Neutrophil (primary cell): ENCODE data around the gene DGCR2.

ENCODE experiments used
- H3K27ac ChIP-seq: fragments of 200-600 bp; sonication (generic); 2 replicates; pipeline ENCODE4 v1.5.1; 2016; ENCODE audit warnings: mild to moderate bottlenecking, moderate library complexity
- H3K27me3 ChIP-seq: fragments of 200-600 bp; sonication (generic); 2 replicates; pipeline ENCODE4 v1.6.0; 2016; ENCODE audit warnings: mild to moderate bottlenecking
- H3K36me3 ChIP-seq: fragments of 200-600 bp; sonication (generic); 2 replicates; pipeline ENCODE4 v1.5.1; 2017
- H3K4me1 ChIP-seq, 2 experiments: fragments of 200-600 bp in 1 of 2; sonication (generic) in 1 of 2; 1 replicate in 1 of 2; 2 replicates in 1 of 2; pipeline versions ENCODE4 v1.5.1 to v1.6.1; 2013 to 2016; ENCODE audit warnings: low read depth in 1 of 2, low read length in 1 of 2, mild to moderate bottlenecking in 1 of 2, moderate library complexity in 1 of 2; ENCODE audit not compliant: control insufficient read depth in 1 of 2, insufficient read depth in 1 of 2
- H3K4me3 ChIP-seq, 2 experiments: fragments of 200-600 bp in 1 of 2; sonication (generic) in 1 of 2; 1 replicate in 1 of 2; 2 replicates in 1 of 2; pipeline ENCODE4 v1.5.1; 2013 to 2016; ENCODE audit warnings: low read depth in 1 of 2, low read length in 1 of 2, mild to moderate bottlenecking in 1 of 2, moderate library complexity in 1 of 2
- H3K9me3 ChIP-seq: fragments of 200-600 bp; sonication (generic); 2 replicates; pipeline ENCODE4 v1.5.1; 2016
- CTCF ChIP-seq: fragments of 200-600 bp; sonication (generic); IDR thresholded peaks from 2 replicates; pipeline ENCODE4 v1.5.1; 2016; ENCODE audit warnings: antibody characterized with exemption

The DGCR2 gene

GRCh38 chr22:19022755-19023154, 99.5 kb downstream of the DGCR2 start:
- no peak for TF ChIP-seq CTCF
- H3K4me1 ChIP-seq: no peaks in the 10 kb centered on the region
- no peak overlapping the region for H3K4me3 ChIP-seq
- no peaks in the 10 kb centered on the region for H3K9me3 ChIP-seq
- H3K36me3 ChIP-seq: no peaks in the 10 kb centered on the region
- H3K27ac ChIP-seq: no peak overlapping the region
- H3K27me3 ChIP-seq: peaks cover 52% of the 10 kb centered on the region

DNA sequence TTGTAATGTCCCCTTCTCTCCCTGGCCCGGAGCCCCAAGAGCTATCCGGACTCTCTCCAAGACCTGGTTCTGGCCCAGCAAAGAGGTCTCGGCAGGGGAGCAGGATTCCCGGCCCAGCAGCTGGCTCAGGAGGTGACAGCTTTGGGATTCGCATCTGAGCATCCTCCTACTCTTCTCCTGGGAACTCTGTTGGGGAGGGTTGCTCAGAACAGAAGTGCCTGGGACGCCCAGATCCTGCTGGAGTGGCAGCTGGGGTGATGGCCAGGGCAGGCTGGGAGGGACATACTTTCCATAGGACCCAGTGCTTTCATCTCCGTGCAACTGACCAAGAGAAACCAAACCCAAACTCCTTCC, 102.6 kb downstream of the DGCR2 start:
- no peak overlapping the region for H3K4me3 ChIP-seq
- H3K4me1 ChIP-seq: no peaks in the 10 kb centered on the region
- H3K9me3 ChIP-seq: no peaks in the 10 kb centered on the region
- TF ChIP-seq CTCF: no peak
- H3K36me3 ChIP-seq: no peaks in the 10 kb centered on the region
- peaks cover 43% of the 10 kb centered on the region for H3K27me3 ChIP-seq
- no peak overlapping the region for H3K27ac ChIP-seq

DNA sequence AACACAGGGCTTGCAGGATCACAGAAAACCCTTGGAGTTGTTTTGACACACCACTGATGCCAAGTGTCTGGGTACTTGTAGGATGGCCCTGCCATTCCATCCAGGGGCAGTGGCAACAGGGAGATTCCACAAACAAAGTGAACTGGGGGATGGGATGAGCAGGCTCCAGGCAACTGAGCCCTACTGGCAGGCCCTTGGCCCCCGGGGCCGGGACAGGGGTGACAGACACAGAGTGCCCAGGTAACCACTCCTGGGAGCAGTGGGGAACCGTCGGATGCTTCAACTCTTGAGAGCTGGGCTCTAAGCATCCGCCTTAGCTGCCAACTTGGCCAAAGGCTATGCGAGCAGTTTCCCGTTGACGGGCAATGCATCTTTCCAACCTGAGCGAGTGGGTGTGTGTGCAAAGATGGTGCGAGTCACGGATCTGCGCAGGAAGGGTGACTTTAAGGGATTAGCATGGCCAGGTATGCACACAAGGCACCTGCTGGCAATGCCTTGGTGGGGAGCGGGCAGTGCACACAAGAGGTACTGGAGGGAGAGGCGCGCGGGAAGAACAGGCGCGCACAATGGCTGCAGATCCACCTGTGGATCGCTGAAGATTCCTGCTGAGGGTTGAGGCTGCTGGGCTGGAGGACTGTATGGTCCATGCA, 103.1 kb downstream of the DGCR2 start:
- no peak overlapping the region for H3K27ac ChIP-seq
- no peak overlapping the region for H3K4me3 ChIP-seq
- no peaks in the 10 kb centered on the region for H3K4me1 ChIP-seq
- H3K36me3 ChIP-seq: no peaks in the 10 kb centered on the region
- TF ChIP-seq CTCF: no peak
- H3K9me3 ChIP-seq: no peaks in the 10 kb centered on the region
- peaks cover 46% of the 10 kb centered on the region for H3K27me3 ChIP-seq

DNA sequence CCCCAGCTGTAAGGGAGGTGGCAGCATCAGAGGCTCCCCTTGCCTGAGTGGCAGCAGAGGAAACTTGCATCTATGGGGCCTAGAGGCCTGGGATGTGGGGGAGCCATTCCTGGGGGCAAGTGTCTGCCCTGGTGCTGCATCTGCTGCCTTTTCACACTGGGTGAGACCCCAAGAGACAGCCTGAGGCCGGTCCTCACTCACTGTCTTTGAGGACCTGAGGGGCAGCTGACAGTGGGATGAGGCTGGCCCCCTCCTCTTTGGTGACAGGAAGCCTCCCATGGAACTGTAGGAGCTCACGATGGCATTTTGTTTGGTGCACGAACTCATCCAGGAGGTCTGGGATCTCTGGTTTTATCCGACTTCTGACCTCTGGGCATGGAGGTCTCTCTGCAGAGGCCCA, 104.0 kb downstream of the DGCR2 start:
- Histone ChIP-seq H3K27ac (no peak overlapping the region), H3K9me3 (no peaks in the 10 kb centered on the region), H3K4me3 (no peak overlapping the region), H3K27me3 (peaks cover 40% of the 10 kb centered on the region), H3K4me1 (no peaks in the 10 kb centered on the region), H3K36me3 (no peaks in the 10 kb centered on the region)
- no peak for TF ChIP-seq CTCF

GRCh38 chr22:19016081-19016766, 106.0 kb downstream of the DGCR2 start:
- H3K27me3 ChIP-seq: peaks cover 39% of the 10 kb centered on the region
- H3K36me3 ChIP-seq: no peaks in the 10 kb centered on the region
- H3K9me3 ChIP-seq: no peaks in the 10 kb centered on the region
- no peak for TF ChIP-seq CTCF
- H3K27ac ChIP-seq: no peak overlapping the region
- H3K4me1 ChIP-seq: no peaks in the 10 kb centered on the region
- H3K4me3 ChIP-seq: no peak overlapping the region
